GM19193 (cell line): ENCODE results near the gene ZNF548.

Source experiments
- POLR2A ChIP-seq: IDR thresholded peaks from 4 replicates; pipeline ENCODE4 v1.6.1; 2011; ENCODE audit not compliant: insufficient read depth, insufficient read length; ENCODE audit errors: extremely low read depth

ZNF548 gene

DNA sequence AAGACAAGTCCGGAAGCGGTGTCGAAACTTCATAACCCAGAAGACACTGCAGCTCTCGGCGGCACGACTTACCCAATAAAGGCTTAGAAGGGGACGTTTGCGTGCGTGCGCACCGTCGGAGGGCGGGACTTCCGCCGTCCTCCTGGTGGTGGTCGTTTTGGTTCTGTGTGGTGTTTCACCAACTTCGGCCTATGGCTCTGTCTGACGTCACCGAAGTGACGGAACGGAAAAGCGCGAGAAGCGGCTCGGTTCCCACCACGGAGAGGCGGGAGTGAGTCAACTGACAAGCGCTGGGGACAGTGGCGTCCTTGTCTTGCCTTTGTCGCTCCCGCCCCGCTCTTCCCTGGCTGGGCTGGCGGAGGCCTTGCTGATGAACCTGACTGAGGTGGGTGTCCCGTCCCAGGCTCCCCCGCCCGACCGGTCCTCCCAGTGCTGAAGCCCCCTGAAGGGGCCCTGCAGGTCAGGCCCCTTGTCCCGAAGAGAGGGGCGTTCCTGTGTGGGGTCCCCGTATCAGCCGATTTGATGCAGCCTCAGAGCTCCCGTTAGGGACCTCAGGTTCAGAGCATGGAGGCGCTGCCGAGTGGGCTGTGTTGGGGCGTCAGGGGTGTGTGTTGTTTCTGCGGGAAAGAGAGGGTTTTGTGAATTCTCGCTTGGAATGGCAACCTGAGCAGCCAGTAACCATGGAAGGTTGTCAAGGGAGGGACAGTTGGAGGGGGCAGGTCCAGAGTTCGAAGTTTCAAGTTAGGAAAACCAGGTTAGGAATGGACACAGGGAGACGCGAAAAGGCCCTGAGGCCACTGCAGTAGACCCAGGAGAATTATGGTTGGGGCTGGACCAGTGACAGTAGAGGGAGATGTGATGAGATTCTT is at the start of gene ZNF548:
Gene ZNF548 (plus strand): TSS at position 125 of the 869 bp plus-strand sequence. CDS start 246 bp downstream, at position 371.
- TF ChIP-seq POLR2A = peak; percentile 50

DNA sequence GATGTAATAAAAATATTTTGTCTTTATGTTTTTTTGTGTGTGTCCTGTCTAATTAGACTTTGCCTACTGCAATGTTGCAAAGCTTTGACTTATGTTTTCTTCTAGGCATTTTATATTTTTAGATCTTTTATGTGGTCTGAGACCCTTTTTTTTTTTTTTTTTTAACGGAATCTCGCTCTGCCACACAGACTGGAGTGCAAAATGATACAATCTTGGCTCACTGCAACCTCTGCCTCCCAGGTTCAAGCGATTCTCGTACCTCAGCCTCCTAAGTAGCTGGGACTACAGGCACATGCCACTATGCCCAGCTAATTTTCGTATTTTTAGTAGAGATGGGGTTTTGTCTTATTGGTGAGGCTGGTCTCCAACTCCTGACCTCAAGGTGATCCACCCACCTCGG is 47.1 kb upstream of the ZNF548 start:
- no peak for TF ChIP-seq POLR2A

DNA sequence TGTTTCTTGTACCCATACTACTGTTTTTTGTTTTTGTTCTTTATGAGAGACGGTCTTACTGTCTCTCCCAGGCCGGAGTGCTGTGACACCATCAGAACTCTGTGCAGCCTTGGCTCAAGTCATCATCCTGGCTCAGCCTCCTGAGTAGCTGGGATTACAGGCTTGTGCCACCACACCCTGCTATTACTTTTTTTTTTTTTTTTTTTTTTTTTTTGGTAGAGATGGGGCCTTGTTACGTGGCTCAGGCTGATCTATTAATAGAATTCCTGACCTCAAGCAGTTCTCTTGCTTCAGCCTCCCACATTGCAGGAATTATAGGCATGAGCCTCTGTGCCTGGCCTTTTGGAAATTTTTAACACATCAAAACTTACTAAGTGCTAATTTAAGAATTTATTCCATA is 41.5 kb upstream of the ZNF548 start:
- TF ChIP-seq POLR2A = no peak

DNA sequence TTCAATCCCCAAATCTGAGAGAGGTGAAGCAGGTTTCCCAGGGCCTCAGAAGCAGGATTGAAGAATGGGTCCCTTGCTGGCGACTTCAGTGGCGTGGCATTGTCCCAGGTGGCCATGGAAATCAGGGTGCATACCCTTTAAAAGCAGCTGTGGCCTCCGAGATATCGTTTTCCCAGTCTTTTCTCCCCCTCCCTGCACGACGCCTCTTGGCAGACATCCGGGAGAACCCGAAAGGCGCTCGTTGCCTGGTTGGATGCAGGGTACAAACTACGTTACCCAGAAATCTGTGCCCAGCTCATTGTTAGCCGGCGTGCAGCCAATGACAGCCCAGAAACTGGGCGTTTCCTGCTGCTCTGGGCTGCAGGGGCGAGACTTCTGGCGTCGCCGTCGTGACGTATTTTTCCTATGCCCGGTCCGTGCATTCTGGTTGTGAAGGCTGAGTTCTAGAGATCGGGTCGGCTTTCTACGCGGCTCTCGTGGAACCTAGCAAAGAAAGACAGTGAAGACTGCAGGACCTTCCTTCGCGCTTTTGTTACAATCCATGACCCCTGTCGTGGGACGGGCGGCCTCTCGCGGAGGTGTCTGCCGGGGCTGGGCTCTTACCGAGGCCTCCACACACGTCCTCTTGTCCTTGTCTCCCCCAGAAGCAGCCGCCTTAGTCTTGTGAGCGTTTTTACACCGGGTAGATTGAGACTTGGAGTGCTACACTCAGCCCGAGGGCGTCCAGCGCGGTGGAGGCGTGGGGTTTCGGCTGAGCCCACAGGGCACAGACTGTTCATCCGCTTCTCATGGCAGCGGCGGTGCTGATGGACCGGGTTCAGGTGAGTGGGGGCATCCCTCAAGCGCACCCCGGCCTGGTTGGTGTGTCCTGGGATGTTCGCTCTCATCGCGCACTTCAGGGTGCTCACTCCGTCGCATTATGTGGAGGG is 38.5 kb upstream of the ZNF548 start, which contains the start of gene ZNF304:
Gene ZNF304 (plus strand): TSS at position 395 of the 929 bp plus-strand sequence. CDS start 394 bp downstream, at position 789.
- peak; percentile 68 for TF ChIP-seq POLR2A

GRCh38 chr19:57351867-57352266 is 37.8 kb upstream of the ZNF548 start:
- TF ChIP-seq POLR2A = no peak

GRCh38 chr19:57355916-57356315 is 33.7 kb upstream of the ZNF548 start:
- no peak for TF ChIP-seq POLR2A

- TF ChIP-seq POLR2A = no peak
Measured at GRCh38 chr19:57357406-57357805, 32.2 kb upstream of the ZNF548 start.

- TF ChIP-seq POLR2A = no peak
Measured at GRCh38 chr19:57359300-57359699, 30.4 kb upstream of the ZNF548 start.

- no peak for TF ChIP-seq POLR2A
Measured at GRCh38 chr19:57362419-57362818, 27.2 kb upstream of the ZNF548 start.

DNA sequence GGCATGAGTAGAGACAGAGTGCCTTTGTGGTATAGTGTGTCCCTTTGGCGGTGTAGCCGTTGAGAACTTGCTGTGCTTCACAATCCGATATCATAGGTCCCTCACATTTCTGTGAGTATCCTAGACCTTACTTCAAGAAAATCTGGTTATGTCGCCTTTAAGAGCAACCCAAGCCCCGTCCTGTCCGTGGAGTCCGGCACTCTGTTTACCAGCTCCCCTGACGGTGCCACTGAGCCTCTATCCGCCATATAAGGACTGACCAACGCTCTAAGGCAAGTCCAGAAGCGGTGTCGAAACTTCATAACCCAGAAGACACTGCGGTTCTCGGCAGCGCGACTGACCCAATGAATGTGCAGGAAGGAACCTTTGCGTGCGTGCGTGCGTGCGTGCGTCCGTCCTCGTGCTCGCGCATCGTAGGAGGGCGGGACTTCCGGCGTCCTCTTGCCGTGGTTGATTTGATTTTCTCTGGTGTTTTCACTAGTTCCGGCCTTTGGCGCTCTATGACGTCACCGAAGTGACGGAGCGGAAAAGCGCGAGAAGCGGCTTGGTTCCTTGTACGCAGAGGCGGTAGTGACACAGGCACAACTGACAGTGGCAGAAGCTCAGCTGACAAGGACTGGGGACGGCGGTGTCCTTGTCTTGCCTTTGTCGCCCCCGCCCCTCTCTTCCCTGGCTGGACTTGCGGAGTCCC is 26.5 kb upstream of the ZNF548 start, which contains the start of the genes TRAPPC2B and ZNF547:
Gene TRAPPC2B (plus strand): TSS at position 555 of the 691 bp plus-strand sequence. CDS start 1,283 bp downstream, outside the sequence.
Gene ZNF547 (plus strand): TSS at position 555 of the 691 bp plus-strand sequence. CDS start 5,005 bp downstream, outside the sequence.
- peak; percentile 76 for TF ChIP-seq POLR2A

- TF ChIP-seq POLR2A = no peak
Measured at GRCh38 chr19:57363688-57364181, 25.9 kb upstream of the ZNF548 start.

DNA sequence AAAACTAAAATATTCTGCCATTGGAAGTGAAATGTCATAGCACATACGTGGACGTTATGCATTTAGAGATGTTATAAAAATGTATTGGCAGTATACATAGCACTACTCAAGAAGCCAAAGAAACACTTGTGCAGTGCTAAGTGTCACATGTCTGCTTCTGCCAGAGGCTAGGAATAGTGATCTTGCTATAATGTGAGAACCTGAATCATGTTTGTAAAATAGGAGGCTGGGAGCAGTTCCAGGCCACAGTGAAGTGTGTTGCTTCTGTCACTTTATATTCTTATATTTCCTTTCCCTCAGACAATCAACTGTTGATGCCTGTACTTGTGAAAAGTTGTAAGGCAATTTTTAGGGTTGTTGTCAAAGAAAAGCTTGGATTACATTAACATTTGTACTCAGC is 22.9 kb upstream of the ZNF548 start:
- TF ChIP-seq POLR2A = no peak

GRCh38 chr19:57374179-57374578 is 15.5 kb upstream of the ZNF548 start:
- no peak for TF ChIP-seq POLR2A

DNA sequence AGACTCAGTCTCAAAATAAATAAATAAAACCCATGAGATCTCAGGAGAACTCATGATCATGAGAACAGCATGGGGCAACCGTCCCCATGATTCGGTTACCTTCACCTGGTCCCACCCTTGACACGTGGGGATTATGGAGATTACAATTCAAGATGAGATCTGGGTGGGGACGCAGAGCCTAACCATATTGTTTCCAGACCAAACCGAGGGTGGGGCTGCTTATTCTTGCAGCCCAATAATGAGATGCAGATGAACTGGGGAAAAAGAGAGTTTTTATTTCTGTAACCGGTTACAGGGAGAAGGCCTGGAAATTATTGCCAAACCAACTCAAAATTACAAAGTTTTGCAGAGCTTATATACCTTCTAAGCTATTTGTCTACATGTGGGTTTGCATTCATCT is 13.5 kb upstream of the ZNF548 start:
- TF ChIP-seq POLR2A = no peak
